Adrenal gland (tissue), 5 donors: ENCODE measurements around the gene MAML3.

Source experiments
- POLR2A ChIP-seq, 2 donors: fragments of 450-650 bp; IDR thresholded peaks; one replicate each; pipeline ENCODE4 v1.6.1; 2017; ENCODE audit warnings: antibody characterized with exemption in 2 of 2, mild to moderate bottlenecking in 2 of 2, moderate library complexity in 1 of 2
- TF ChIP-seq, protein P1 (sequence below), 6 experiments: fragments of 450-650 bp in 4 of 6; fragments of 200-600 bp in 2 of 6; sonication (generic) in 1 of 6; IDR thresholded peaks; 1 replicate in 5 of 6; 2 replicates in 1 of 6; pipeline versions ENCODE4 v1.5.1 to v1.8.0; 2016 to 2021; ENCODE audit warnings: antibody characterized with exemption in 6 of 6, mild to moderate bottlenecking in 2 of 6, moderate library complexity in 1 of 6
- donor health status: DM: no; HTN: no; CAD: no.

- TF ChIP-seq, protein P1, sequence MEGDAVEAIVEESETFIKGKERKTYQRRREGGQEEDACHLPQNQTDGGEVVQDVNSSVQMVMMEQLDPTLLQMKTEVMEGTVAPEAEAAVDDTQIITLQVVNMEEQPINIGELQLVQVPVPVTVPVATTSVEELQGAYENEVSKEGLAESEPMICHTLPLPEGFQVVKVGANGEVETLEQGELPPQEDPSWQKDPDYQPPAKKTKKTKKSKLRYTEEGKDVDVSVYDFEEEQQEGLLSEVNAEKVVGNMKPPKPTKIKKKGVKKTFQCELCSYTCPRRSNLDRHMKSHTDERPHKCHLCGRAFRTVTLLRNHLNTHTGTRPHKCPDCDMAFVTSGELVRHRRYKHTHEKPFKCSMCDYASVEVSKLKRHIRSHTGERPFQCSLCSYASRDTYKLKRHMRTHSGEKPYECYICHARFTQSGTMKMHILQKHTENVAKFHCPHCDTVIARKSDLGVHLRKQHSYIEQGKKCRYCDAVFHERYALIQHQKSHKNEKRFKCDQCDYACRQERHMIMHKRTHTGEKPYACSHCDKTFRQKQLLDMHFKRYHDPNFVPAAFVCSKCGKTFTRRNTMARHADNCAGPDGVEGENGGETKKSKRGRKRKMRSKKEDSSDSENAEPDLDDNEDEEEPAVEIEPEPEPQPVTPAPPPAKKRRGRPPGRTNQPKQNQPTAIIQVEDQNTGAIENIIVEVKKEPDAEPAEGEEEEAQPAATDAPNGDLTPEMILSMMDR (IDR thresholded peaks at IDR 0.05) = no peak
- TF ChIP-seq POLR2A (IDR thresholded peaks at IDR 0.05) = no peak
These were observed 108.0 kb downstream of the MAML3 start for GRCh38 chr4:140046016-140046415.
